Placental epithelial cell (primary cell): ENCODE results near the gene PPIG. TPM values are rescaled to one million over a fixed set of nuclear protein-coding genes. Genes with fewer than 3 reads are reported as not detected.

ENCODE experiments used
- total RNA-seq: library from RNA; depleted of rRNA; stranded (reverse); fragments of >200 nt; gene quantifications from 2 replicates; pipeline ENCODE4 v1.2.3, GENCODE V29; 2012

PPIG gene
- total RNA-seq = 21.6 and 23.4 TPM in 2 replicates

GRCh38 chr2:169584005-169584877 is at the start of gene PPIG:
Gene PPIG (plus strand): TSS chr2:169584351. CDS start chr2:169604042, 19,691 bp downstream.

GRCh38 chr2:169573160-169573973 is 10.8 kb upstream of the PPIG start, which contains the start of gene FASTKD1:
Gene FASTKD1 (minus strand): TSS chr2:169573865. CDS start chr2:169572029, 1,836 bp downstream.

Other genes starting within 250 kb of the PPIG start
- gene LRP2, start 221.8 kb upstream of the PPIG start, total RNA-seq = not detected in 2 replicates
- gene BBS5, start 104.9 kb upstream of the PPIG start, total RNA-seq = 2.0 and 5.1 TPM in 2 replicates
- gene KLHL41, start 74.6 kb upstream of the PPIG start, total RNA-seq = 0.33 and 1.2 TPM in 2 replicates
- 16.1 and 27.3 TPM in 2 replicates for gene FASTKD1, start 10.5 kb upstream of the PPIG start, total RNA-seq
- not detected in 2 replicates for gene CFAP210, start 110.1 kb downstream of the PPIG start, total RNA-seq
- 1.2 and 1.3 TPM in 2 replicates for gene PHOSPHO2, start 110.1 kb downstream of the PPIG start, total RNA-seq
- 0.22 and 1.2 TPM in 2 replicates for gene KLHL23, start 149.5 kb downstream of the PPIG start, total RNA-seq
- gene SSB, start 214.5 kb downstream of the PPIG start, total RNA-seq = 38.8 and 54.6 TPM in 2 replicates
- 21.6 and 35.6 TPM in 2 replicates for gene METTL5, start 240.6 kb downstream of the PPIG start, total RNA-seq
- gene UBR3, start 243.1 kb downstream of the PPIG start, total RNA-seq = 31.0 and 31.7 TPM in 2 replicates